Neural progenitor cell (in vitro differentiated cells): ENCODE results near the gene SNAP29.

Experiments used
- CTCF ChIP-seq: fragments of 200-600 bp; sonication (generic); IDR thresholded peaks from 2 replicates; pipeline ENCODE4 v1.5.1; 2017; ENCODE audit warnings: antibody characterized with exemption, mild to moderate bottlenecking
- EZH2 ChIP-seq: fragments of 200-600 bp; sonication (generic); IDR thresholded peaks from 2 replicates; pipeline ENCODE4 v1.6.1; 2017; ENCODE audit warnings: antibody characterized with exemption, mild to moderate bottlenecking, moderate library complexity
- EZH2phosphoT487 ChIP-seq: fragments of 200-600 bp; sonication (generic); IDR thresholded peaks from 2 replicates; pipeline ENCODE4 v1.6.1; 2017; ENCODE audit warnings: antibody characterized with exemption

GRCh38 chr22:20810645-20811044 lies 48.2 kb upstream of the SNAP29 start:
- no peak for TF ChIP-seq CTCF
- no peak for TF ChIP-seq EZH2
- no peak for TF ChIP-seq EZH2phosphoT487
